Measurements from ENCODE around the gene ORAI2.

ORAI2 gene

DNA sequence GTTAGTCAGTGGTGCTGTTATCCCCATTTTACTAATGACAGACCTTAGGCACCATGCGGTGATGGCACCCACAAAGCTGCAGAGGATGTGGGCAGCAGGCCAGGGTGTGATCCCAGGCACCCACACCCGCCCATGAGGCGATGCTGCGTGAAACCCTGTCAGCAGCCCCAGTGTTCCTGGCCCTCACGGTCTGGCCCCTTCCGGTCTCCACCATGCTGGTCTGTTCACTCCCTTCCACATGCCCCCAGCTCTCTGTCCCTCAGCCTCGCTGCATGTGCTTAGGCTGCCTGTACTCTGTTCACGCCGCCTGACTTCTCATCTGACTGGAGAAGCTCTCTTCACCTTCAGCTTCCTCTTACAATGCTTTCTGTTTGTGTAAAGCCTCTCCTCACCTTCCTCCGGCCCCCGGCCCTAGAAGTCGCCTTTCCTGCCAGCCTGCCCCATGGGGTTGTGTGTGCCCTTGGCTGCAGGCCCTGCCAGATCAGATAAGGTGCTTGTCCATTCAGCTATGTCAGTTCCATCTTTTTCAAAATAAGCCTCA lies 17.6 kb upstream of the ORAI2 start:
- no peak for DNase-seq

DNA sequence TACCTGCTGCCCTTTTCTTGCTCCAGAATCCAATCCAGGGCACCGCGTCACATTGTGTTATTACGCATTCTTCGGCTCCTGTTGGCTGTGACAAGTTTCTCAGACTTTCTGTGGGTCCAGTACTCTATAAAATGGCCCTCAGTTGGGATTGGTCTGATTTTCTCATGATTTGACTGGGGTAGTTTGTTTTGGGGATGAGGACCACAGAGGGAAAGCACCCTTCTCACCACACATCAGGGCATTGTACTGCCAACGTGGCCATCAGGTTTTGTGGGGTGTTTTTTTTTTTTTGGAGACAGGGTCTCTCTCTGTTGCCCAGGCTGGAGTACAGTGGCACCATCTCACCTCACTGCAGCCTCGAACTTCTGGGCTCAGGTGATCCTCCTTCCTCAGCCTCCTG lies 17.0 kb upstream of the ORAI2 start:
- DNase-seq = no peak

DNA sequence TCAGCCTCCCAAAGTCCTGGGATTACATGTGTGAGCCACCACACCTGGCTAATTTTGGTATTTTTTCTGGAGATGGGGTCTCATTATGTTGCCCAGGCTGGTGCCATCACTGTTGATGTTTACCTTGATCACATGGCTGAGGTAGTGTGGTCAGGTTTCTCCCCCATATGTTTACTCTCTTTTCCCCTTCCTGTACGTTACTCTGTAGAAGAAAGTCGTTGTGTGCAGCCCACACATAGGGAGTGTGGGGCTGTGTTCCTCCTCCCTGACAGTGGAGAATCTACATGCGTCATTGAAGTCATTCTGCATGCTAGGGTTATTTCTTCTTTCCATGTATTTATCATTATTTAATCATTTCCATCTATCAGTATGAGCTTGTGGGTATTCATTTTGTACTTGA lies 16.3 kb upstream of the ORAI2 start:
- DNase-seq = no peak

DNA sequence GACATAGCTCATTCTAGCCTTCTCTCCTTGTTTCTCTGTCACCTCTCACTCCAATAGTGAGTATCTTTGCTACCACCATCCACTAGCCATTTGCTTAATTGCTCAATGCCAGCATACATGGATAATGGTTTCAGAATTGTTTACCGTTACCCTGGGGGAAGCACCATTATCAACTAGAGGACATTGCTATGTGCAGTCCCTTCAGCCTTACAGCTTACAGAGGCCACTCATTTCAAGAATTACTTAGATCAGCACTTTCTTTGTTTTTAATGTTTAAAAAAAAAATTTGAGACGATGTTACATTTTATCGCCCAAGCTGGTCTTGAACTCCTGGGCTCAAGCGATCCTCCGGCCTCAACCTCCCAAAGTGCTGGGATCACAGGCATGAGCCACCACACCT lies 14.8 kb upstream of the ORAI2 start:
- no peak for DNase-seq

DNA sequence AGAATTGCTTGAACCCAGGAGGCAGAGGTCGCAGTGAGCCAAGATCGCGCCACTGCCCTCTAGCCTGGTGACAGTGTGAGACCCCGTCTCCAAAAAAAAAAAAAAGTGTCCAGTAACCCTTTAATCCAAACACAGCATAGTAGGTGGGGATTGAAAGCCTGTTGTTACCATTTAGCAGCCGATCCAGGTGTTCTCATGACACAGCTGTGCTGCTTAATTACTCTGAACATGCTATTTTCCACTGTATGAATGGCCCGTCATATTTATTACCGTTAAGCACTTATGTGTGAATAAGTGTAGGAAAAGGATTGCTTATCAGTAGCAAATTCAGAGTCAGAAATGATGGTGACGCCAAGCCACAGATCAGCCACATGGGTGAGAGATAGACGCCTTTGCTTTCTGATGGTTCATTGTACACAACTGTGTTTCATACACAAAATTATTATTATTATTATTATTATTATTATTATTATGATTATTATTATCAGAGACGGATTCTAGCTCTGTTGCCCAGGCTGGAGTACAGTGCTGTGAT lies 11.6 kb upstream of the ORAI2 start:
- no peak for DNase-seq

DNA sequence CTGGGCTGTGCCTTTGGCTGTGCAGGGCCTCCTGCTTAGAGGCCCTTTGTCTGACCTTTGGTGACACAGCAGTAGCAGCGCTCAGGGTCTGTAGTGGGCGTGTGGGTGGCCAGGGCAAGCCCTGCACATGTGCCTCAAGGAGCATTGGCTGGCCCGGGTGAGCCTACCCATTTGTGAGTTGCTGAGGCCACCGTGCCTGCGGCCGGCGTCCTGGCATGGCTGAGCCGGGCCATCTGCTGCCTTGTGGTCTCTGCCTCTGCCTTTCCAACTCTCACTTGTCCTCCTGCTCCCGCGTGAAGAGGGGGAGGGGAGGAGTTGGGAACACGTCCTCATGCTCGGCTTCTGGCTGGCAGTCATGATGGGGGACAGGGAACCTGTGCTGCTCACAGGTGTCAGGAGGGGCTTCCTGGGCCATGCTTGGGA lies 9.2 kb upstream of the ORAI2 start:
- DNase-seq = peak; percentile 40

DNA sequence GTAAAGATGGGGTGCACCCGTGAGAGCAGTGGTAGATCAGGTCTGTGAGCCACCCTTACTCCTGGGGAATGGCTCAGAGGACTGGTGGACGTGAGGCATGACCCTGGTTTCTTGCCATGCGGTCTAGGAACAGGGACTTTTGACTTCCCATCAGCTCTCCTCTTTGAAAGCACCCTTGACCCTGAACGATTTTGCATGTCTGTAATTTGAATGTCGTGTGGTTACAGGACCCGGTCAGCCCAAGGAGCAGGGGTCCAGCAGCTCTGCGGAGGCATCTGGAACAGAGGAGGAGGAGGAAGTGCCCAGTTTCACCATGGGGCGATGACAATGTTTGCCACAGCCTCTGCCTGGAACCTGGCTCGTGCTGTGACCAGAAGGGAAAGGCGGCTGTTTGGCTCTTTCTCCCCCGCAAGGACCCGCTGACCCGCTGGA lies 8.6 kb upstream of the ORAI2 start:
- DNase-seq = no peak

DNA sequence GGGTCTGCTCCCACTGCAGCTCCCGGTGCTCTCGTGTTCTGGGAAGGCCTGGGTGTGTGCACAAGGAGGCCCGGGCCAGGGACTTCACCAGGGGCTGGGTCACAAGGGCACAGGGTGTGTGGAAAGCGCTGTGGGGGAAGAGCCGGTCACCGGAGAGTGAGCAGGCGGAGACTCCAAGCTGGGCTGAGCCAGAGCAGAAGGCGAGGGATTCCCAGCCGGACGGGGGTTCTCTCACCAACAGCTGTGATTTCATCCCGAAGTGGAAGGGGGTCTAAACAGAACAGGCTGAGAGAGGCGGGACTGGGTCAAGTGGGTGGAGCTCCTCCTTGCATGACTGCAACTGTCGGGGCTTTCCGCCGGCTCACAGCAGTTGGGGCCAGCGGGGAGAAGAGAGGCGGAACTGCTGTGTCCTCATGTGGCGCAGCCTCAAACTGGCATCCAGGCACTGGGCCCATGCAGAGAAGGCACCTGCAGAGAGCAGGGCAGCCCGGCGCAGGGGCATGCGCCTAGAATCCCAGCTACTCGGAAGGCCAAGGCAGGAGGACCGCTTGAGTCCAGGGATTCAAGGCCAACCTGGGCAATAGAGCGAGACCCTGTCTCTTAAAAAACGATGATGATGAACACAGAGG lies 7.6 kb upstream of the ORAI2 start:
- peak; percentile 62 for DNase-seq

DNA sequence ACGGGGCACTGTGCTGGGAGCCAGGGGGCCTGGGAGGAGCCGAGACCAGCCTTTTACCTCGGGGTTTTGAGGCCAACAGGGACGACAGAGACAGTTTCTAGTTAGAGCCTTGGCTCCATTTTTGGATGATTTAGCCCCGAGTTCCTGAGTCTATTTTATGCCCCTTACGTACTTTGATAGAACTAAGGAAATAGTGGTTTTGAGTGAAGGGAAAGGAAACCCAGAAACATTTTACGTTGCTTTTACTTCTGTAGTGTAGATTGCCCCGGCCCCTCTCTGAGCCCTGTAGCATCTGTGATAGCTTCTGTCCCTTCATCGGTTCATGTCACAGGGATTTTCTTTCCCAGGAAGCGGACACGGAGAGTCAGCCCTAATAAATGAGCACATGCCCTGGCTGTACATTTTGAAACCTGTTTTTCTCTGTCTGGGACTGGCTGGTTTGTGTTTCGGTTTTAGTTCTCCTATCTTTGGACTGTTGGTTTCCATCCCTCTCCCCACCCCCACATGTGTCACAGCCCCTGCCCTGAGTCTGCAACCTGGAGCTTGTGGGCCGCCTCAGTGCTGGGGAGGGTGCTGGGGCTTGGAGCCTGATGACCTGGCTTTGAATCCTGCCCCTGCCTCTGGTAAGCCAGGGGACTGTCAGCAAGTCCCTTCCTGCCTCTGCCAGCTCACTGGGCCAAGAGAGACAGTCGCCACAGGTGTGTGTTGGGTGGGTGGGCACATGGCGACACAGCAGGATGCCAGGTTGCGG lies 6.9 kb upstream of the ORAI2 start:
- DNase-seq = no peak

DNA sequence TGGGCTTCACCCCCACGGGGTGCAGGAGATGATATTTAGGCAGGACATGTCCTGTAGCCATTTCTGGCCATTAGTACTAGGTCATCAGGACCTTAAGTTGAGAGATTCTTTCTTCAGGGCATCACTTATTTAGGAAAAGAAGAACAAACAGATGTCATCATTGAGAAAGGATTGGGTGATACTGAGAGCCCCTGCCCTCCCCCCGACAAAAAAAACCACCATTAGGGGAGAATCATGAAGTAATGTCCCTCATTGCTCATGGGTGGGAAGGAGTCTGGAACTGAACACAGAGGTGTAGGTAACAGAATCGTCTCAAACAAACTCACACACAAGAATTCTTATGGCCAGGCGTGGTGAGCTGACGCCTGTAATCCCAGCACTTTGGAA lies 6.4 kb upstream of the ORAI2 start:
- DNase-seq = no peak

DNA sequence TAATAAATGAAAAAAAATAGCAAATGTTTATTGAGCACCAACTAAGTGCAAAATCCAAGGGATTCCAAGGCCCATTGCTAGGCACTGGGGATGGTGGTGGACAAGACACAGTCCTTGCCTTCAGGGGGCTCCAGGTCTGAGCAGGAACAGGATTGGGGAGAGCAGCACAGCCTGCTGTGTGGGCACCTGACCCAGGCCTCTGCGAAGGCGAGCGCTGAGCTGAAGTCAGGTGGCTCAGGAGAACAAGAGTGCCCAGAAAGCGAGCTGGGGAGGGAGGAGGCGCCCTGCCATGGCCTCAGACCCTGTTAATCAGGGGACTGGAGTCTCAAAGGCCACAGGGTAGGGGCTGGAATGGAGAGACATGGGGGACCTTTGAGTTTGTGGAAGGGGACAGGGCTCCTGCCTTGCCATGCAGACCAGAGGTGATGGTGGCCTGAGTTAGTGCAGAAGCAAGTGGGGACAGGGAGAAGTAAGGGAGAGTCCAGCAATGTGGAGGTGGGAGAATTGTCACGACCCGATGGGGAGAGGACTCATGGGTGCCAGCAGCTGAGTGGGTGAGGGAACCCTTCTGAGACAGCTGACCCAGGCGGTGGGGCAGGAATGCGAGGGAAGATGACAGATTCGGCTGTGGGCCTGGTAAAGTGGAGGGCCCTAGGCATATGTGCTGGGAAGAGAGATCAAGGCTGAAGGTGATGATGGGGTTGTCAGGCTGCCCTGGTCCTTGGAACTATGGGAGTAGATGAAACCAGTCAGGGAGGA lies 4.1 kb upstream of the ORAI2 start:
- DNase-seq = no peak

DNA sequence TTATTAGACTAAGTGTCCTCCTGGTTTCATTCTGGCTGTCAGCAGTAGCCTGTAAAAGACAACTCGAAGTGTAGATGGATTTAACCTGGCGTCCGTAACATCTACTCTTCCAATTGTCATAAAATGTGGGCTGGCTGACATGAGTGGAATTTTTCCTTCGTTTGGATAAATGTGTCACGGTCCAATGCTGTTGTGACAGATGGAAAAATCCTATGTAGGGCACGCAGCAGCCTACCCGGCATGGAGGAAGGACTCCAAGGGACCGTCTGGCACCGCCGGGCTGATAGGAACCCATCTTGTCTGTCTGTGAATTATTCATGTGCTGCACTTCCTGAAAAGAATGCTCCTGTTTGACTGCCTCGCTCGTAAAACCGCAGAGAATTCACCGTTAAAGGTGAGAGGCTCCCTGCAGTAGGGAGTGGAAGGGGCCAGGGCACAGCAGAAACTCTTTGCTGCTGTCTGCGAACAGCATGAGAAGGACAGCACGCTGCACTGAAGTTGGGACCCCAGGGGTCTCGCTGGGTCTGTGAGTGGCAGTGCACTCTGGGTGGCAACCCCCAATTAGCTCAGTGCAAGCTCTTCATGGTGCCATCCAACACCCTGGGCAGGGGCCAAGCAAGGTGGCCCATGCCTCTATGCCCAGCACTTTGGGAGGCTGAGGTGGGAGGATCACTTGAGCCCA lies 1.6 kb upstream of the ORAI2 start:
- DNase-seq = no peak

DNA sequence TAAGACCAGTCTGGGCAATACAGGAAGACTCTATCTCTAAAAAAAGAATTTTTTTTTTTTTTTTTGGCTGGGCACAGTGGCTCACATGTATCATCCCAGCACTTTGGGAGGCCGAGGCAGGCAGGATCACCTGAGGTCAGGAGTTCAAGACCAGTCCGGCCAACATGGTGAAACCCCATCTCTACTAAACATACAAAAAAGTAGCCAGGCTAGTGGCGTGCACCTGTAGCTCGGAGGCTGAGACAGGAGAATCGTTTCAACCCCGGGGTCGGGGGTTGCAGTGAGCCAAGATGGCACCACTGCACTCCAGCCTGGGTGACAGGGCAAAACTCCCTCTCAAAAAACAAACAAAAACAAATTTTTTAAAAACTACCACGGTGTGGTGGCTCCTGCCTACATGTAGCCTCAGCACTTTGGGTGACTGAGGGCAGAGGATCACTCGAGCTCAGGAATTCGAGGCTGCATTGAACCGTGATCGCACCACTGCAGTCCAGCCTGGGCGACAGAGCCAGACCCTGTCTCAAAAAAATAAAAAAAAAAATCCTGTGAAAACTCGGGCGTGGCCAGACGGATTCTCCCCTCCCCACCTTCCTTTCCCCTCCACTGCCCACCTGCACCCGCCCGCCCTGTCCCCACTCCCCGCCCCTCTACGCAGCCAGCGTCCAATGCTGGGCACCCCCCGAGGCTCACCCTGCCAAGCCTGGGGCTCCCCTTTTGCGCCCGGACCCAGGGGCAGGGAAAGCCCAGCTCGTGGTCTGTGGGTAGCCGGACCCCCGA lies 745 bp upstream of the ORAI2 start:
- no peak for DNase-seq

DNA sequence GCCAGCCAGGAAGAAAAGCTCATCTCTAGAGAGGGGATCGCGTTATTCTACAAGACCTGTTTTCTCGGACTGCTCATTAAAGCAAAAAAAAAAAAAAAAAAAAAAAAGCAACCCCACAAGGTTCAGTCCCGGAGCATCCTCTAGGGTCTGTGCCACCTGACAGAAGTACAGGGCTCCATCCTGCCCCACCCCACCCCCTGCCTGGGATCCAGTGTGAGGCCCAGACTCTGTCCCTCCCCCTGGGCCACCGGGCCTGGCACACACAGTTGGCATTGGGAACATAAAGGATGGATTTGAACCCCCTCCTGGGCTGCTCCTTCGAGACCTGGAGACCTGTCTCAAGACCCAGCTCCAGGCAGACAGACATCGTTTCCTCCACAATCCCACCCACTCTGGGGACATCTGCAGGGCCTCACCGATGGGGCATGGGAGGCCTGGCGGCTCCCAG lies 688 bp downstream of the ORAI2 start:
- peak; percentile 45 for DNase-seq

DNA sequence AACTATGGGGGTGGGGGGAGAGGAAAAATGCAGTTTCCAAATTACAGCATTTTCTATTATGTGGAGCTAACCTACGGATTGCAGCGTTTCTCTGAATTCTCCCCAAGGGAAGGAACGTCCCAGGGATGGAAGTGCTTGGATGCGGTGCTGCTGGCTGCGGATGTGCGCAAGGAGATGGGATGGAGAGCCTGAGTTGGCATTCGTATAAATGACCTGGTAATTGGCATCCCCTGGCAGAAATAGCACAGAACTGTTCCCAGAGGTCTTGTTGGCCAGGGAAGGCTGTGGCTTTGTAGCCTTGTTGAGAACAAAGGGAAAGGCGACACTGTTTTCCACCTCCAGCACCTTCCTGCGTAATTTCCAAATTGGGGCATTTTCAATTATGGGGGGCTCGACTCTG lies 2.7 kb downstream of the ORAI2 start:
- DNase-seq = no peak

DNA sequence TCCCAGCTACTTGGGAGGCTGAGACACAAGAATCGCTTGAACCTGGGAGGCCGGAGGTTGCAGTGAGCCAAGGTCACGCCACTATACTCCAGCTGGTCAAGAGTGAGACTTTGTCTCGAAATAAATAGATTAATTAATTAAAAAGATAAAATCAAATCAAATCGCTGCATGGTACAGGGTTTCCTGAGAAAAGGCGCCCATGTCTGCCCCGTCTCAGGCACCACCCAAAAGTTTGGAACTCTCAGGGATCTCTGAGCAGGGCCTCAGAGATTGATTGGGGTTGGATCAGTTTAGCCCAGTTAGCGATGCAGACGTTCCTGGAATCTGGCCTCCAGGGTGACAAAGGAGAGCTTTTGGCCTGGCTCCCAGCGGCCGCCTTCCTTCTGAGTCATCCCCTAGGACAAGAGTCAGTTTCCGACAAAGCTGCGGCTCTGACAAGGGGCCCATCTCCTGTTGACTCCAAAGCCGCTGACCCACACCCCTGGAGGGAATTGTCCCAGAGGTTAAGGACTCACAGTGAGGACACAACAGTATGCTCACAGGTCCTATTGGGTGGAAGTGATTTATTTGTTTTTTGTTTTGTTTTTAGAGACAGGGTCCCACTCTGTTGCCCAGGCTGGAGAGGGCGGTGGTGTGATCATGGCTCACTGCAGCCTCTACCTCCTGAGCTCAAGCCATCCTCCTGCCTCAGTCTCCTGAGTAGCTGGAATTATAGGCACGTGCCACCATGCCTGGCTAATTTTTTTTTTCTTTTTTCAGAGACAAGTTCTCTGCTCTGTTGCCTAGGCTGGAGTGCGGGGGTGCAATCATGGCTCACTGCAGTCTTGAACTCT lies 6.8 kb downstream of the ORAI2 start:
- DNase-seq = no peak

DNA sequence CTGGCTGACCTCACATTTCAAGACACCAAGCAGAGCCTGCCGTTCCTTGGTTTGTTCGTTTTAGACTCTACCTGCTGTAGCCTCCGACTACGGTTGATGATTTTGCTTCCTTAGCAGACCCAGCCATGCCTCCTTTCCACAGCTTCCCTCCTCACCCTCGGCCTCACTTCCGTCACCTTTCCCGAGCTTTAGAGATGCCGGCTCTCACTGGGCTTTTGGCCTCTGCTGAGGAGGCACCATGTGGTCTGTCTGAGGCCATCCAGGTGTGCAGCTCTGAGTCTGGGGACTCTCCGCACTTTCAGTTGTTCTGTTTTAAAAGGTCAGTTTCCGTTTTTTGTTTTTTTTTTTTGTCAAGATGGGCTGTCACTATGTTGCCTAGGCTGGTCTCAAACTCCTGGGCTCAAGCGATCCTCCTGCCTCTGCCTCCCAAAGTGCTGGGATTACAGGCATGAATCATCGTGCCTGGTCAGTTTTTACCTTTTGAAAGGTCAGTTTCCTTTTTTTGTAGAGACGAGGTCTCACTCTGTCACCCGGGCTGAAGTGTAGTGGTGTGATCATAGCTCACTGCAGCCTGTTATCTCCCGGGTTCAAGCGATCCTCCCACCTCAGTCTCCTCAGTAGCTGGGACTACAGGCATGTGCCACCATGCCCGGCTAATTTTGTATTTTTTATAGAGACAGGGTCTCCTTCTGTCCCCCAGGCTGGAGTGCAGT lies 11.7 kb downstream of the ORAI2 start:
- no peak for DNase-seq

DNA sequence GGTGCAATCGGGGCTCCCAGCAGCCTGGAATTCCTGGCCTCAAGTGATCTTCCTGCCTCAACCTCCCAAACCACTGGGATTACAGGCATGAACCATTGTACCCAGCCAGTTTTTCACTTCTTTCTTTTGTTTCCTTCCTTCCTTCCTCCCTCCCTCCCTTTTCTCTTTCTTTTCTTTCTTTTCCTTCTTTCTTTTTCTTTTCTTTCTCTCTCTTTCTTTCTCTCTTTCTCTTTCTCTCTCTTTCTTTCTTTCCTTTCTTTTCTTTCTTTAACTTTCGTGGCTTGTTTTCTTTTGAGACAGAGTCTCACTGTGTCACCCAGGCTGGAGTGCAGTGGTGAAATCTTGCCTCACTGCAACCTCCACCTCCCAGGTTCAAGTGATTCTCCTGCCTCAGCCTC lies 12.3 kb downstream of the ORAI2 start:
- no peak for DNase-seq

DNA sequence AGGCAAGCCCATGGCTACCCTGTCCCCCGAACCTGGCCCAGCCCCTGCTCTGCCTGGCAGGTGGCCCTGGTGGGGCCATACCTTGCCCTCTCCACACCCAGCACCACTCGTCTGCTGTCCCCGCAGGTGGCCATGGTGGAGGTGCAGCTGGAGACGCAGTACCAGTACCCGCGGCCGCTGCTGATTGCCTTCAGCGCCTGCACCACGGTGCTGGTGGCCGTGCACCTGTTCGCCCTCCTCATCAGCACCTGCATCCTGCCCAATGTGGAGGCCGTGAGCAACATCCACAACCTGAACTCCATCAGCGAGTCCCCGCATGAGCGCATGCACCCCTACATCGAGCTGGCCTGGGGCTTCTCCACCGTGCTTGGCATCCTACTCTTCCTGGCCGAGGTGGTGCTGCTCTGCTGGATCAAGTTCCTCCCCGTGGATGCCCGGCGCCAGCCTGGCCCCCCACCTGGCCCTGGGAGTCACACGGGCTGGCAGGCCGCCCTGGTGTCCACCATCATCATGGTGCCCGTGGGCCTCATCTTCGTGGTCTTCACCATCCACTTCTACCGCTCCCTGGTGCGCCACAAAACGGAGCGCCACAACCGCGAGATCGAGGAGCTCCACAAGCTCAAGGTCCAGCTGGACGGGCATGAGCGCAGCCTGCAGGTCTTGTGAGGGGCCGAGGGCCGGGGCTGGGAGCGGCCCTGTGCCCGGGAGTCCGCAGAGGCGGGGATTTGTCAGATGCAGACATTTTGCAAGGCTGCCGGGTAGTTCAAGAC lies 13.2 kb downstream of the ORAI2 start:
- DNase-seq = no peak

DNA sequence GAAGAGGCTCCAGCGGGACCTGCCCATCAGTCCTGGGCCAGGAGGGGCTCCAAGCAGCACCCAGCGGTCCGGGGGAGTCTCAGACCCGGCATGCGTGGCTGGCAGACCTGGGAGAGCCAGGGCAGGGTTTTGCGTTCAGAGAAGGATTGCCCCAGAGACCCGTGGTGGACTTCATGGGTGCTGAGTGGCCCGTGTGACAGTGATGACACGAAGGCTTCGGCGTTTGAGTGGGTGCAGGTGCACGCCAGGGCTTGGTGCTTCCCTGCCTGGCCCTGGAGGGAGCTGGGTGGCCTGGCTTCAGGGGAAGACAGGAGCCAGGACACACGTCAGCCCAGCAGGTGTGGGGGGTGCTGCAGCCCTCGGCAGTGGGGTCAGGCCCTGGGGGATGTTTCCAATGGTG lies 13.9 kb downstream of the ORAI2 start:
- DNase-seq = no peak

Measured in right hindlimb (tissue), 1 donor.